GM10266 (cell line): ENCODE results near the gene ZNF385B.

ENCODE experiments used
- DNase-seq: peaks from one replicate; pipeline ENCODE4 v3.0.0; 2012; ENCODE audit errors: extremely low spot score
- TF ChIP-seq, protein P1 (sequence below): IDR thresholded peaks from 2 replicates; pipeline ENCODE4 v1.5.1; 2012; ENCODE audit warnings: mild to moderate bottlenecking, low read depth; ENCODE audit not compliant: control insufficient read depth, insufficient read depth; ENCODE audit errors: missing control alignments

Gene ZNF385B

DNA sequence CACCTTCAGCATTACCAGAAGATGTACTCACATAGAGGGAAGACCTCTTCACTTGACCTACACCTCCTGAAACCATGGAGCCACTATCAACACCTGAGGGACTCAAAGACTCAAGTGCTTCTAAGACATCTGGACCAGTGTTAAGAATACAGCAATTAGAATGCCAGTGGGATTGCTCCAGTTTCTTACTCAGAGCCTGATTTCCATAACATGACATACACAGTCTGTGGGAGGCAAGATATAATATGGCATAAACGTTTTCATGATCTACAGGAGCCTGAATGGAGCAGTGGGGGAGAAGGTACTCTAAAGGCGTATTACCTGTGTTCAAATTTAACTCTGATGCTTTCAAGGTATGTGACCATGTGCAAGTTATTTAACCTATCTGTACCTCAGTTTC lies 57.2 kb downstream of the ZNF385B start:
- TF ChIP-seq, protein P1, sequence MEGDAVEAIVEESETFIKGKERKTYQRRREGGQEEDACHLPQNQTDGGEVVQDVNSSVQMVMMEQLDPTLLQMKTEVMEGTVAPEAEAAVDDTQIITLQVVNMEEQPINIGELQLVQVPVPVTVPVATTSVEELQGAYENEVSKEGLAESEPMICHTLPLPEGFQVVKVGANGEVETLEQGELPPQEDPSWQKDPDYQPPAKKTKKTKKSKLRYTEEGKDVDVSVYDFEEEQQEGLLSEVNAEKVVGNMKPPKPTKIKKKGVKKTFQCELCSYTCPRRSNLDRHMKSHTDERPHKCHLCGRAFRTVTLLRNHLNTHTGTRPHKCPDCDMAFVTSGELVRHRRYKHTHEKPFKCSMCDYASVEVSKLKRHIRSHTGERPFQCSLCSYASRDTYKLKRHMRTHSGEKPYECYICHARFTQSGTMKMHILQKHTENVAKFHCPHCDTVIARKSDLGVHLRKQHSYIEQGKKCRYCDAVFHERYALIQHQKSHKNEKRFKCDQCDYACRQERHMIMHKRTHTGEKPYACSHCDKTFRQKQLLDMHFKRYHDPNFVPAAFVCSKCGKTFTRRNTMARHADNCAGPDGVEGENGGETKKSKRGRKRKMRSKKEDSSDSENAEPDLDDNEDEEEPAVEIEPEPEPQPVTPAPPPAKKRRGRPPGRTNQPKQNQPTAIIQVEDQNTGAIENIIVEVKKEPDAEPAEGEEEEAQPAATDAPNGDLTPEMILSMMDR = no peak
- no peak for DNase-seq

DNA sequence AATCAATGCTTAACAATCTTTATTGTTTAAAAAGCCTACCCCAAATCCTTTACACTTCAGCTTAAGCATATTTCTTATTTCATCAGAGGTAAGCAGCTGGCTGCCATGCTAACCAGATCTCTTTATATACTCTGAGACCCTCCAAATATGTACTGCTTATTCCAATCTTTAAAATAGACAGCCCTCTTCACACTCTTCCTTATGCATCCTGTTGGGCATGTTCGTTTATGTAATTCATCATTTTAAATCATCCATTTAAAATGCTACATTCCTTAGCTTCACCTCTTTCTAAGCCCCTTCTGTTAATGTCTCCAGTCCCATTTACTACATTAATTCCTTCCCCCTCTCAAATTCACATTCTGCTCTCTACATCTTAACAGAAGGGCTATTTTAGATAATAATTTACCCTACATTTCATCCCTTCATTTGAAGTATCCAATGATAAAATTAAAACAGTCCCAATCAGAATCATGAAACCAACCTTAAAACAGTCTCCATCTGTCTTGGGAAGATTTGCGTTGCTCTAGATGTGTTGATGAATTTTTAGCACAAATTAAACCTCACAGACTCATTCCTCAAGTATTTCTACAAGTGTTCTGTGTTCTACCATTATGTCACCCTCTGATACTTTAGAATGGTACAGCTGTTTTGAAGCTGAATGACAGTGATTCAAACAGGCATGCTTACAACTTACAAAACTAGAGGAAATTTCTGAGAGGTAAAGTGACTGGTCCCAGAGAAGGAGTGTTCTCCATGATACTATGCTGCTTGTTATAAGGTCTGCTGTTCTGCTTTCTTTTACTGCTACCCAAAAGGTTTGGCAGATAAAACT lies 59.1 kb downstream of the ZNF385B start:
- TF ChIP-seq, protein P1 = no peak
- DNase-seq = no peak

DNA sequence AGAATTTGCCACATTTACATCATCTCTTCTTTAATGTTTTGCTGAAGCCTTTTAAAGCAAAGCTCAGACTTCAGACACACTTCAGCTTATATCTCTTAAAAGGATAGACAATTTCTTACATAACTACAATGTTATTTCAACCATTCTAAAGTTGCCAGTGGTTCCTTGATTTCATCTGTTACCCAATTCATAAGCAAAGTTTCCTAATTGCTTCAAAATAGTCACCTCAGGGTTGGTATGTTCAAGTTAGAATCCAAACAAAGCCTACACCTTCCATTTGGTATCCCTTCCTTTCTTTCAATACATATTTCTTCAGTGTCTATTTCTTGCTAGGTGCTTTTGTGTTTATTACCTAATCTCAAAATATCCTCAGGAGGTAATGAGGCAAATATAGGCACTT lies 60.6 kb downstream of the ZNF385B start:
- TF ChIP-seq, protein P1 = no peak
- no peak for DNase-seq

DNA sequence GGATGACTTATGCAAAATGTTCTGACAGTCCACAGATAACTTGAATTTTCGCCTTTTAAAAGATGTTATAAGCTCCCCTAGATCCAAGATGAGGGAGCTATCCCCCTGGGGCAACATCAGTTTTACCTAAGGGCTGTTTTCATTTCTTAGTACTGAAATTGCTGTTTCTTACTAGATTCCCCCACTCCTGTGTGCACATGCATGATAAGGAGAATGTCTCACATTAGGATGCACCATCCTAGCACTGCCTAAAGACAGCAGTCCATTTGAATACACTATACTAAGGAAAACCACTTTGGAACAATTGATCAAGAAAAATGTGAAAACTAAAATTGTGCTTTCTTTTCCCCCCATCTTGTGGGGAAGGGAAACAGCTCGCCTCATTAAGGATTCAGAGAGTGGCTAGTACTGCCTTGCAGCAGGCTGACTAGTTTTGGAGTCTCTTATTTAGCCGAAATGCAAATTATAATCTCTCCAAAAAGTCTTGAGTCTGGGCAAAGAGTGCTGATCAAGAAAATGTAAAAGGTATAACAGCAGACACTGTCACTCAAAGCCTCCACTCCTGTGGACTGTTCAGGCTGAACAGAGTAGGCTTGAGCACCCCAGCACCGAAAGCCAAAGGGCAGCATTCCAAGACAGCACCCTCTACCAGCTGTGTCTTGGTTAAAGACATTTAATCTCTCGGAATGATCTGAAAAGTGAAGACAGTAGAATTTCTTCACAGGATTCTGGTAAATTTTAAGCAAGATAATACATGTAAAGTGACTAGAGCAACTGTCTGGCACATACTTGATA lies 65.0 kb downstream of the ZNF385B start:
- TF ChIP-seq, protein P1 = no peak
- DNase-seq = no peak

DNA sequence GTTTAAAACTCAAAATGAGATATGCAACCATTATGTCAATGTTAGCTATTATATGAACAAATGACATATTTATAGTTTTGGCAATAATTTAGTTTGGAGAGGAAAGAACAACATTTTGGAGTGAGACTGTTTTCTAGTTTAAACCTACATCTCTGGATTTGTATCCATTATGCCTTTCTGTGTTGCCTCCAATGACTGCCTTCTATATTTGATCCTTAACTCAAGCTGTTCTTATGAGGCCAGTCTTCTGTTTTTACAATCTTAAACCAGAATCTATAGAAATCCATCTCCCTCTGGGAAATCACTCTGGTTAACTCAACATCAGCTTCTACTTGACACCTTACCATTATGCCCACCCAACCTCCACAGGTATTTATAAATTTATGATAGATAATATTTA lies 67.5 kb downstream of the ZNF385B start:
- DNase-seq = no peak
- TF ChIP-seq, protein P1 = no peak

DNA sequence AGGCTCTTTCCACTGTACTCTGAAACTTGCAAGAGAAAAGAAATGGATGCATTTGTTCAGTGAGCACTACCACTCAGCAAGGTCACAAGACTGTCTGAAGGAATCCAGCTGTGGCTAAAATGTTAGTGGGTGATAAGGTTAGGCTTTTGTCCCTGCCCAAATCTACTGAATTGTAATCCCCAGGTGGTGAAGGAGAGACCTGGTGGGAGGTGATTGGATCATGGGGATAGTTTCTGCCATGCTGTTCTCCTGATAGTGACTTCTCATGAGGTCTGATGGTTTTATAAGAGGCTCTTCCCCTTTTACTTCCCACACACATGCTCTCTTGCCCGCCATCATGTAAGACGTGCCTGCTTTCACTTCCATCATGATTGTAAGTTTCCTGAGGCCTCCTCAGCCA lies 68.2 kb downstream of the ZNF385B start:
- TF ChIP-seq, protein P1 = no peak
- no peak for DNase-seq
